Endothelial cell of umbilical vein (primary cell): ENCODE data around the gene SEMG2. TPM values are rescaled to one million over a fixed set of nuclear protein-coding genes. Genes with fewer than 3 reads are reported as not detected.

Source experiments
- BruUV-seq: library from RNA; stranded (reverse); fragments of 400-500 nt; replicated peaks from 2 replicates; lab custom pipeline; 2021; lab: Mats Ljungman, UMichigan
- CTCF ChIA-PET: fragments of 300-600, 350-600 bp; sonication (Branson Sonifier 250); formaldehyde crosslinking; loops from one replicate; lab custom pipeline; 2021; ENCODE audit warnings: antibody characterized with exemption, inconsistent platforms; lab: Charles Lee
- POLR2A ChIA-PET: fragments of 300-600, 350-600 bp; sonication (Branson Sonifier 250); formaldehyde crosslinking; loops from one replicate; lab custom pipeline; 2021; ENCODE audit warnings: antibody characterized with exemption, inconsistent platforms; lab: Charles Lee
- DNase-seq: peaks from one replicate; pipeline ENCODE4 v3.0.0-alpha.2; 2011; ENCODE audit warnings: low read depth, low spot score
- FAIRE-seq: peaks from 2 replicates; lab custom pipeline; 2011; peaks lifted over from hg19 to GRCh38; lab: Jason Lieb, UNC
- H2AFZ ChIP-seq: 2 replicates; pipeline ENCODE4 v1.6.0; 2012; ENCODE audit warnings: low read depth, low read length, control low read depth, inconsistent platforms
- H3K27ac ChIP-seq: 2 replicates; pipeline ENCODE4 v1.5.1; 2011; ENCODE audit warnings: low read depth, mild to moderate bottlenecking, control low read depth, low read length, moderate library complexity; ENCODE audit not compliant: insufficient read depth
- H3K27me3 ChIP-seq, 2 experiments: 2 replicates each; pipeline versions ENCODE4 v1.6.0 to v1.6.1; 2011; ENCODE audit warnings: low read length in 2 of 2, mixed read lengths in 1 of 2; ENCODE audit not compliant: control insufficient read depth in 2 of 2, insufficient read depth in 2 of 2
- H3K36me3 ChIP-seq, 2 experiments: 2 replicates in 1 of 2; 3 replicates in 1 of 2; pipeline ENCODE4 v1.5.1; 2011; ENCODE audit warnings: low read length in 2 of 2, mild to moderate bottlenecking in 1 of 2, moderate library complexity in 1 of 2; ENCODE audit not compliant: control insufficient read depth in 2 of 2, insufficient read depth in 2 of 2; ENCODE audit errors: extremely low read depth in 1 of 2
- H3K4me1 ChIP-seq: 3 replicates; pipeline ENCODE4 v1.5.1; 2011; ENCODE audit warnings: mild to moderate bottlenecking, low read length; ENCODE audit not compliant: control insufficient read depth, insufficient read depth; ENCODE audit errors: extremely low read depth
- H3K4me2 ChIP-seq: 2 replicates; pipeline ENCODE4 v1.6.1; 2011; ENCODE audit warnings: low read length, control low read depth, mixed read lengths; ENCODE audit not compliant: insufficient read depth
- H3K4me3 ChIP-seq, 3 experiments: fragments of 200-600 bp in 1 of 3; sonication (generic), shearing (Covaris generic) in 1 of 3; replicated peaks in 1 of 3; 2 replicates each; pipeline ENCODE4 v1.5.1; 2011 to 2016; ENCODE audit warnings: control low read depth in 3 of 3, low read length in 3 of 3, mild to moderate bottlenecking in 2 of 3, inconsistent platforms in 1 of 3, low read depth in 1 of 3, moderate library complexity in 1 of 3; ENCODE audit not compliant: insufficient read depth in 1 of 3
- H3K79me2 ChIP-seq: 2 replicates; pipeline ENCODE4 v1.6.0; 2012; ENCODE audit warnings: low read length, inconsistent platforms; ENCODE audit not compliant: control insufficient read depth, insufficient read depth
- H3K9ac ChIP-seq: replicated peaks from 2 replicates; pipeline ENCODE3; 2011; ENCODE audit warnings: low read length, control low read depth; ENCODE audit not compliant: insufficient read depth; ENCODE audit errors: extremely low read depth
- H3K9me1 ChIP-seq: replicated peaks from 3 replicates; pipeline ENCODE4 v1.6.0; 2011; ENCODE audit warnings: mild to moderate bottlenecking, low read length; ENCODE audit not compliant: control insufficient read depth, insufficient read depth; ENCODE audit errors: extremely low read depth
- H3K9me3 ChIP-seq: replicated peaks from 2 replicates; pipeline ENCODE4 v1.5.1; 2012; ENCODE audit warnings: low read length, inconsistent platforms; ENCODE audit not compliant: control insufficient read depth, insufficient read depth
- H4K20me1 ChIP-seq: replicated peaks from 2 replicates; pipeline ENCODE3; 2011; ENCODE audit warnings: mild to moderate bottlenecking, low read length; ENCODE audit not compliant: control insufficient read depth, insufficient read depth; ENCODE audit errors: extremely low read depth
- CTCF ChIP-seq, 2 donors: IDR thresholded peaks; 1 replicate in 1 of 2; 2 replicates in 1 of 2; pipeline ENCODE4 v1.5.1; 2011; ENCODE audit warnings: low read length in 2 of 2, mild to moderate bottlenecking in 2 of 2, moderate library complexity in 2 of 2, control low read depth in 1 of 2, inconsistent platforms in 1 of 2, low read depth in 1 of 2; ENCODE audit not compliant: insufficient read depth in 1 of 2; ENCODE audit errors: extremely low read depth in 1 of 2
- EZH2 ChIP-seq: IDR thresholded peaks from 2 replicates; pipeline ENCODE4 v1.6.1; 2012; ENCODE audit warnings: borderline replicate concordance, low read depth, mild to moderate bottlenecking, moderate library complexity, low read length, inconsistent platforms; ENCODE audit not compliant: severe bottlenecking
- FOS ChIP-seq: IDR thresholded peaks from 2 replicates; pipeline ENCODE4 v1.6.1; 2011; ENCODE audit warnings: mild to moderate bottlenecking, low read length, moderate library complexity, borderline replicate concordance; ENCODE audit not compliant: insufficient read depth
- GATA2 ChIP-seq: IDR thresholded peaks from 2 replicates; pipeline ENCODE4 v1.7.0; 2011; ENCODE audit warnings: low read depth, mild to moderate bottlenecking, moderate library complexity, mixed read lengths, low read length; ENCODE audit not compliant: insufficient read length, insufficient read depth
- JUN ChIP-seq: IDR thresholded peaks from 2 replicates; pipeline ENCODE4 v1.6.1; 2011; ENCODE audit warnings: borderline replicate concordance, low read depth; ENCODE audit not compliant: insufficient read length, insufficient read depth
- MAX ChIP-seq: IDR thresholded peaks from 2 replicates; pipeline ENCODE4 v1.6.1; 2011; ENCODE audit not compliant: insufficient read depth, insufficient read length
- MYC ChIP-seq: IDR thresholded peaks from one replicate; pipeline ENCODE4 v1.6.1; 2011; ENCODE audit warnings: mild to moderate bottlenecking, low read depth, low read length
- POLR2A ChIP-seq: IDR thresholded peaks from 2 replicates; pipeline ENCODE4 v1.6.1; 2012; ENCODE audit warnings: low read depth, mild to moderate bottlenecking, control low read depth, low read length
- POLR2AphosphoS5 ChIP-seq: IDR thresholded peaks from 2 replicates; pipeline ENCODE4 v1.6.1; 2012; ENCODE audit warnings: low read depth, mild to moderate bottlenecking, control low read depth, low read length, moderate library complexity; ENCODE audit not compliant: insufficient read depth
- dilution Hi-C: fragments of 300-500 bp; cut with MboI; formaldehyde crosslinking; loops from one replicate; pipeline ENCODE4 v1.15.0; 2019; ENCODE audit warnings: low sequenced_read_pairs; ENCODE audit not compliant: extremely low pct_ligation_motif_present
- intact Hi-C: fragments of 100-400 bp; cut with micrococcal nuclease; formaldehyde crosslinking; loops from one replicate; pipeline ENCODE4 v1.10.0; 2022
- polyA plus RNA-seq, 4 experiments: library from polyadenylated mRNA; depleted of rRNA in 3 of 4; stranded (reverse) in 3 of 4; unstranded in 1 of 4; fragments of >200 nt; gene quantifications; 2 replicates each; pipeline versions ENCODE4 v1.2.1 to v1.2.3, GENCODE V29; 2011 to 2012; ENCODE audit warnings: missing spikeins in 1 of 4
- total RNA-seq: library from RNA; stranded (reverse); gene quantifications from 2 replicates; pipeline ENCODE4 v1.2.3, GENCODE V29; 2021

The SEMG2 gene
- total and polyA plus RNA-seq, 2 donors (not counting 3 experiments of a cell fraction or from before 2014, with no cell fraction given), result not detected

- Histone ChIP-seq H3K4me3 (no peak overlapping the region), H3K9ac (no peak overlapping the region), H3K36me3 (no peaks in the 10 kb centered on the region), H3K27me3 (peaks cover 0 to under 1% of the 10 kb centered on the region in 2 experiments), H3K9me3 (no peaks in the 10 kb centered on the region), H2AFZ (no peak overlapping the region), H3K79me2 (no peaks in the 10 kb centered on the region), H3K4me2 (no peak overlapping the region), H4K20me1 (no peaks in the 10 kb centered on the region), H3K9me1 (no peaks in the 10 kb centered on the region), H3K27ac (no peak overlapping the region), H3K4me1 (no peaks in the 10 kb centered on the region)
- POLR2A ChIA-PET, result no interaction called here
- TF ChIP-seq MYC (no peak), POLR2A (no peak), GATA2 (no peak), JUN (no peak), POLR2AphosphoS5 (no peak), FOS (no peak), EZH2 (no peak), MAX (no peak), CTCF (IDR thresholded peaks at IDR 0.05; ENCODE audit: extremely low read depth in 1 of 2, insufficient read depth in 1 of 2, low read depth in 1 of 2, low read length in 2 of 2) (no peak)
- no peak for DNase-seq
- intact Hi-C loops (no loop called here), dilution Hi-C loops (no loop called here)
- no TSS peak for BruUV-seq
- CTCF ChIA-PET, result no interaction called here
- FAIRE-seq, result no peak
Measured at GRCh38 chr20:45257711-45258110, 36.5 kb downstream of the SEMG2 start.
